Measurements from ENCODE around the gene FGR. TPM values are rescaled to one million over a fixed set of nuclear protein-coding genes. Genes with fewer than 3 reads are reported as not detected.
"Not testable (repeated sequence)": the region's sequence is repeated elsewhere in the genome, so short reads cannot be mapped to it uniquely, and the experiment has no call there.

Gene FGR
- total RNA-seq, 1 donor from 2014 or later: not detected

DNA sequence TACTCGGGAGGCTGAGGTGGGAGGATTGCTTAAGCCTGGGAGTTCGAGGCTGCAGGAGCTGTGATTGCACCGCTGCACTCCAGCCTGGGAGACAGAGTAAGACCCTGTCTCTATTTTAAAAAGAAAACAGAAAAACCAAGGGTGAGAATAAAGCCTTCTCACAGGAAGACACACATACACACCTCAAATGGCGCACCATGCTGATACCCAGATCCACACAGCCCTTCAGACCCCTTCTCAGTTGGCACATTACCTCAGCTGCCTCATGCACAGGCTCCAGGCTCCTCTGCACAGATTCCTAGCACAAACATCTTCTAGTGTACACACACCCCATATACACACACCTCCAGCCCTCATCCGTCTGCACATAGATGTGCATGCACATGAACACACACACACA lies 7.9 kb downstream of the FGR start:
- no peak for DNase-seq (ENCODE audit: low read depth)
- H3K4me3 ChIP-seq (ENCODE audit: low read depth, low read length): no peak overlapping the region
- TF ChIP-seq, protein P1, sequence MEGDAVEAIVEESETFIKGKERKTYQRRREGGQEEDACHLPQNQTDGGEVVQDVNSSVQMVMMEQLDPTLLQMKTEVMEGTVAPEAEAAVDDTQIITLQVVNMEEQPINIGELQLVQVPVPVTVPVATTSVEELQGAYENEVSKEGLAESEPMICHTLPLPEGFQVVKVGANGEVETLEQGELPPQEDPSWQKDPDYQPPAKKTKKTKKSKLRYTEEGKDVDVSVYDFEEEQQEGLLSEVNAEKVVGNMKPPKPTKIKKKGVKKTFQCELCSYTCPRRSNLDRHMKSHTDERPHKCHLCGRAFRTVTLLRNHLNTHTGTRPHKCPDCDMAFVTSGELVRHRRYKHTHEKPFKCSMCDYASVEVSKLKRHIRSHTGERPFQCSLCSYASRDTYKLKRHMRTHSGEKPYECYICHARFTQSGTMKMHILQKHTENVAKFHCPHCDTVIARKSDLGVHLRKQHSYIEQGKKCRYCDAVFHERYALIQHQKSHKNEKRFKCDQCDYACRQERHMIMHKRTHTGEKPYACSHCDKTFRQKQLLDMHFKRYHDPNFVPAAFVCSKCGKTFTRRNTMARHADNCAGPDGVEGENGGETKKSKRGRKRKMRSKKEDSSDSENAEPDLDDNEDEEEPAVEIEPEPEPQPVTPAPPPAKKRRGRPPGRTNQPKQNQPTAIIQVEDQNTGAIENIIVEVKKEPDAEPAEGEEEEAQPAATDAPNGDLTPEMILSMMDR (conservative IDR thresholded peaks at IDR 0.05; ENCODE audit: low read depth, low read length): no peak

DNA sequence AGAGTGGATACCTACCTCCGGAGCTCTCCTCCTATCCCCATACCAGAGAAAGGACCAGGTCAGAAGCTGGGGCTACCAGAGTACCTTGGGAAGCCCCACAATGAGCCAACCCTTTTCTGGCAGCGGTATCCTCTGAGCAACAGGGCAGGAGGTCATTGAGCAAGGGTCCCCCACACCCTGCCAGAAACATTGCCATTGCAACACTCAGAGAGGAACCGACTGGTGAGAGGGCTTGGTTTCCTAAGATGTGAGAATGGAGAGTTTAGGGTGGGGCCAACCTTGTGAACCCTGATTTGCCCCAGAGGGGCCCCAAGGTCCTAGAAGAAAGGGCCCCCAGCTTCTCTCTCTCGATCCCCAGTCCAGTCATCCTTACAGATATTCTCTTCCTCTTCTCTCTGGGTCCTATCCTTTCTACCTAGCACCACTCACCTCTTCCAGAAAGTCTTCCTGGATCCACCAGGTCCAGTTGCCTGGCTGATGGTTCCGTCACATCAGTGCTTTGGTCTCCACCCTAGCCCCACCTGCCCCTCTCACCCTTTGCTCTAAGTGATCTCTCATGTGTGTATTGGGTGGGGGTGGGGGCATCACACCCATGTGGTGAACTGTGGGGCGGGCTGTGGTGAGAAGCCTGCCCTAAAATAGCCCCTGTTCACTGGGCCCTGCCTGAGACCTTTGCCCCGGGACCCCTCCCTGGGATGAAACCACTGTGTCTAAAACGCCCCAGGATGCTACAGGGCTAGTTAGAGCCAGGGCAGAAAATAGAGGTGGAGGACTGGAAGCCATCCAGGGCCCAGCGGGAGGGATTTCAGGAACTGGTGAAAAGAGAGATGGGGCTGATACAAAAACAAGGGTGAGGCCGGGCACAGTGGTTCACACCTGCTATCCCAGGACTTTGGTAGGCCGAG lies 8.7 kb downstream of the FGR start:
- TF ChIP-seq, protein P1 (conservative IDR thresholded peaks at IDR 0.05; ENCODE audit: low read depth, low read length): no peak
- no peak overlapping the region for H3K4me3 ChIP-seq (ENCODE audit: low read depth, low read length)
- no peak for DNase-seq (ENCODE audit: low read depth)

DNA sequence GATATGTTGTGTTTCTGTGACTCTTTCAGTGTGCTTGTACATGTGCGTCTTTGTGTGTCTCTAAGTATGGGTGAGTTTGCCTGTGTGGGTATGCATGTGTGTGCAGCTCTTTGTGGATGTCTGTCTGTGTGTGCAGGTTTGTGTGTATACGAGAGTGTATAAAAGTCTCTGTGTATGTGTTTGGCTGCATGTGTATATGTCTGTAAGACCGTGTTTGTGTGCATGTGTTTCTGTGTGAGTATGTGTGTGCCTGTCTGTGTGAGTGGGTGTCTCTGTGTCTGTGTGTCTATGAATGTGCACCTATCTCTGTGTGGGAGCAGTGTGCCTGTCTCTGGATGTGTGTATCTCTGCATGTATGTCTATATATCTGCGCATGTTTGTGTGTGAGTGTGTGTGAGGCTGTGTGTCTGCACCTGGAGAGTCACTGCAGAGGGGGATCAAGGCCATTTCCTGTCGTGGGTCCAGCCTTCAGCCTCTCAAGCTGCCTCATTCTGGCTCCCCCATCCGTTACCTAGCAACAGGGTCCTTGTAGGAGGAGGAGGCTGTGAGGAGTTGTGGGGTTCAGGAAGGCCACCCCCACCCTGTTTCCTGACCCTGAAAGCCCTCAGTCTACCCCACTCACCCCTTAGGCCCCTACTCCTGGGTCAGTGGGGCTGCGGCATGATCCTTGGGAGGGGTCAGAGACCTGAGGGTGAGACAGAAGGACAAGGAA lies 10.4 kb downstream of the FGR start:
- TF ChIP-seq, protein P1 (conservative IDR thresholded peaks at IDR 0.05; ENCODE audit: low read depth, low read length): no peak

GRCh38 chr1:27623327-27624212 lies 11.4 kb downstream of the FGR start:
- DNase-seq (ENCODE audit: low read depth): no peak
- no peak overlapping the region for H3K4me3 ChIP-seq (ENCODE audit: low read depth, low read length)
- TF ChIP-seq, protein P1 (conservative IDR thresholded peaks at IDR 0.05; ENCODE audit: low read depth, low read length): no peak

More for the DNA sequence above, 10.4 kb downstream of the FGR start:
- DNase-seq (ENCODE audit: low read depth): no peak
- no peak overlapping the region for H3K4me3 ChIP-seq (ENCODE audit: low read depth, low read length)

- no peak for DNase-seq (ENCODE audit: low read depth)
- TF ChIP-seq, protein P1 (conservative IDR thresholded peaks at IDR 0.05; ENCODE audit: low read depth, low read length): no peak
- H3K4me3 ChIP-seq (ENCODE audit: low read depth, low read length): no peak overlapping the region
Measured at GRCh38 chr1:27622828-27623227, 12.2 kb downstream of the FGR start.

GRCh38 chr1:27621051-27621920 lies 13.7 kb downstream of the FGR start:
- no peak overlapping the region for H3K4me3 ChIP-seq (ENCODE audit: low read depth, low read length)
- TF ChIP-seq, protein P1 (conservative IDR thresholded peaks at IDR 0.05; ENCODE audit: low read depth, low read length): no peak
- DNase-seq (ENCODE audit: low read depth): no peak

DNA sequence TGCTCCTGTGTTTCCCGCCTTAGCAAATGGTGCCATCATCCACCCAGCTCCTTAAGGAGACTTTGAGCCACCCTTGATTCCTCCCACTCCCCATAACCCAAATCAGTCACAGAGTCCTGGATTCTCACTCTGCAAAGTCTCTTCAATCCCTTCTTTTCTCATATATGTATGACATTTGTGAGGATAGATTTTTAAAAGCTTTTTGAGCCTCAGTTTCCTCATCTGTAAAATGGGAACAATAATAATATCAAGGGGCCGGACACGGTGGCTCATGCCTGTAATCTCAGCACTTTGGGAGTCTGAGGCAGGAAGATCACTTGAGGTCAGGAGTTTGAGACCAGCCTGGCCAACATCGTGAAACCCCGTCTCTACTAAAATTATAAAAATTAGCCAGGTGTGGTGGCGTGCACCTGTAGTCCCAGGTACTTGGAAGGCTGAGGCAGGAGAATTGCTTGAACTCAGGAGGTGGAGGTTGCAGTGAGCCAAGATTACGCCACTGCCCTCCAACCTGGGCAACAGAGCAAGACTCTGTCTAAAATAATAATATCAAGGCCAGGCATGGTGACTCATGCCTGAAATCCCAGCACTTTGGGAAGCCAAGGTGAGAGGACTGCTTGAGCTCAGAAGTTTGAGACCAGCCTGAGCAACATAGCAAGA lies 15.1 kb downstream of the FGR start:
- DNase-seq (ENCODE audit: low read depth): not testable (repeated sequence)

More for the DNA sequence above, 15.1 kb downstream of the FGR start:
- not testable (repeated sequence) for H3K4me3 ChIP-seq (ENCODE audit: low read depth, low read length)
